HEK293 (cell line): ENCODE data around the gene RNU7-1.

Experiments
- CTCF ChIA-PET: fragments of 350-600 bp; formaldehyde crosslinking; extraction: SDS; loops from one replicate; lab custom pipeline; 2021; ENCODE audit warnings: antibody characterized with exemption; lab: Yijun Ruan, JAX
- POLR2A ChIA-PET: fragments of 300-600 bp; formaldehyde crosslinking; extraction: SDS; loops from one replicate; lab custom pipeline; 2020; ENCODE audit warnings: antibody characterized with exemption, inconsistent platforms; lab: Yijun Ruan, JAX
- H3K27ac ChIP-seq: fragments of 200-500 bp; sonication (Bioruptor generic); 2 replicates; pipeline ENCODE4 v1.5.1; 2014; ENCODE audit warnings: low read depth, low read length, control low read depth, inconsistent platforms; ENCODE audit errors: extremely low read depth
- H3K36me3 ChIP-seq, 2 experiments: fragments of 200-500 bp in 1 of 2; sonication (Bioruptor generic) in 1 of 2; 1 replicate in 1 of 2; 2 replicates in 1 of 2; pipeline ENCODE4 v1.5.1; 2014 to 2017; ENCODE audit warnings: inconsistent platforms in 2 of 2, low read length in 2 of 2; ENCODE audit not compliant: control insufficient read depth in 2 of 2, insufficient read depth in 1 of 2
- H3K4me1 ChIP-seq: fragments of 200-500 bp; sonication (Bioruptor generic); 2 replicates; pipeline ENCODE4 v1.5.1; 2014; ENCODE audit warnings: mild to moderate bottlenecking, low read length, inconsistent platforms; ENCODE audit not compliant: control insufficient read depth, insufficient read depth
- H3K4me3 ChIP-seq: 2 replicates; pipeline ENCODE4 v1.5.1; 2011; ENCODE audit warnings: low read depth, mild to moderate bottlenecking, control low read depth, low read length, moderate library complexity
- H3K9me3 ChIP-seq: fragments of 200-500 bp; sonication (Bioruptor generic); 2 replicates; pipeline ENCODE4 v1.5.1; 2014; ENCODE audit warnings: low read depth, low read length, inconsistent platforms; ENCODE audit not compliant: control insufficient read depth, insufficient read depth
- BCL11A ChIP-seq: fragments of 450-650 bp; formaldehyde crosslinking; IDR thresholded peaks from 2 replicates; pipeline ENCODE4 v1.5.1; 2016; ENCODE audit warnings: low read depth, missing biosample characterization, missing genetic modification characterization
- GLIS2 ChIP-seq: fragments of 450-650 bp; formaldehyde crosslinking; IDR thresholded peaks from 2 replicates; pipeline ENCODE4 v1.5.1; 2016; ENCODE audit warnings: missing biosample characterization, missing genetic modification characterization
- KLF8 ChIP-seq: fragments of 450-650 bp; formaldehyde crosslinking; IDR thresholded peaks from 2 replicates; pipeline ENCODE4 v1.5.1; 2016; ENCODE audit warnings: missing biosample characterization, missing genetic modification characterization
- KLF9 ChIP-seq: fragments of 450-650 bp; formaldehyde crosslinking; IDR thresholded peaks from 2 replicates; pipeline ENCODE4 v1.5.1; 2016; ENCODE audit warnings: missing biosample characterization, missing genetic modification characterization, low read depth
- SCRT2 ChIP-seq: fragments of 450-650 bp; formaldehyde crosslinking; IDR thresholded peaks from 2 replicates; pipeline ENCODE4 v1.5.1; 2016; ENCODE audit warnings: missing biosample characterization, missing genetic modification characterization
- ZBTB21 ChIP-seq: fragments of 450-650 bp; formaldehyde crosslinking; IDR thresholded peaks from 2 replicates; pipeline ENCODE4 v1.5.1; 2017; ENCODE audit warnings: missing biosample characterization, missing genetic modification characterization
- ZNF138 ChIP-seq: fragments of 450-650 bp; formaldehyde crosslinking; IDR thresholded peaks from 2 replicates; pipeline ENCODE4 v1.5.1; 2016; ENCODE audit warnings: missing biosample characterization, missing genetic modification characterization, borderline replicate concordance
- ZNF146 ChIP-seq: fragments of 450-650 bp; formaldehyde crosslinking; IDR thresholded peaks from 2 replicates; pipeline ENCODE4 v1.5.1; 2016; ENCODE audit warnings: missing biosample characterization, missing genetic modification characterization
- ZNF510 ChIP-seq: fragments of 450-650 bp; formaldehyde crosslinking; IDR thresholded peaks from 2 replicates; pipeline ENCODE4 v1.5.1; 2018; ENCODE audit warnings: mild to moderate bottlenecking, missing genetic modification characterization, missing biosample characterization; ENCODE audit not compliant: insufficient replicate concordance
- ZNF600 ChIP-seq: fragments of 450-650 bp; formaldehyde crosslinking; IDR thresholded peaks from 2 replicates; pipeline ENCODE4 v1.5.1; 2016; ENCODE audit warnings: missing biosample characterization, missing genetic modification characterization
- ZNF623 ChIP-seq: fragments of 450-650 bp; formaldehyde crosslinking; IDR thresholded peaks from 2 replicates; pipeline ENCODE4 v1.5.1; 2016; ENCODE audit warnings: missing biosample characterization, missing genetic modification characterization
- ZNF626 ChIP-seq: fragments of 450-650 bp; sonication (Bioruptor Pico); formaldehyde crosslinking; IDR thresholded peaks from 2 replicates; pipeline ENCODE4 v1.5.1; 2018; ENCODE audit warnings: missing biosample characterization, missing genetic modification characterization, inconsistent platforms
- ZNF629 ChIP-seq: fragments of 450-650 bp; formaldehyde crosslinking; IDR thresholded peaks from 2 replicates; pipeline ENCODE4 v1.5.1; 2017; ENCODE audit warnings: missing biosample characterization, missing genetic modification characterization
- ZNF664 ChIP-seq: fragments of 450-650 bp; formaldehyde crosslinking; IDR thresholded peaks from 2 replicates; pipeline ENCODE4 v1.5.1; 2016; ENCODE audit warnings: missing biosample characterization, missing genetic modification characterization
- ZXDB ChIP-seq: fragments of 450-650 bp; formaldehyde crosslinking; IDR thresholded peaks from 2 replicates; pipeline ENCODE4 v1.5.1; 2016; ENCODE audit warnings: missing biosample characterization, missing genetic modification characterization
- TF ChIP-seq, protein P1 (sequence below): fragments of 450-650 bp; formaldehyde crosslinking; conservative IDR thresholded peaks from 2 replicates; pipeline ENCODE4 v1.5.1; 2016; ENCODE audit warnings: low read depth, missing biosample characterization, missing genetic modification characterization
- TF ChIP-seq, protein P2 (sequence below): fragments of 450-650 bp; formaldehyde crosslinking; IDR thresholded peaks from 2 replicates; pipeline ENCODE4 v1.5.1; 2017; ENCODE audit warnings: missing biosample characterization, mild to moderate bottlenecking, missing genetic modification characterization, moderate library complexity
- TF ChIP-seq, protein P3 (sequence below): fragments of 450-650 bp; formaldehyde crosslinking; IDR thresholded peaks from 2 replicates; pipeline ENCODE4 v1.5.1; 2016; ENCODE audit warnings: missing biosample characterization, missing genetic modification characterization
- TF ChIP-seq, protein P4 (sequence below): fragments of 450-650 bp; formaldehyde crosslinking; IDR thresholded peaks from 2 replicates; pipeline ENCODE4 v1.5.1; 2016; ENCODE audit warnings: missing biosample characterization, missing genetic modification characterization
- TF ChIP-seq, protein P5 (sequence below): fragments of 450-650 bp; formaldehyde crosslinking; IDR thresholded peaks from 2 replicates; pipeline ENCODE4 v1.5.1; 2016; ENCODE audit warnings: missing biosample characterization, missing genetic modification characterization
- TF ChIP-seq, protein P6 (sequence below): IDR thresholded peaks from 2 replicates; pipeline ENCODE4 v1.6.1; 2011; ENCODE audit warnings: mild to moderate bottlenecking, low read depth, low read length, borderline replicate concordance
- TF ChIP-seq, protein P7 (sequence below): fragments of 450-650 bp; formaldehyde crosslinking; optimal IDR thresholded peaks from 2 replicates; pipeline ENCODE3; 2016; ENCODE audit warnings: missing biosample characterization, mild to moderate bottlenecking, missing genetic modification characterization

The RNU7-1 gene

DNA sequence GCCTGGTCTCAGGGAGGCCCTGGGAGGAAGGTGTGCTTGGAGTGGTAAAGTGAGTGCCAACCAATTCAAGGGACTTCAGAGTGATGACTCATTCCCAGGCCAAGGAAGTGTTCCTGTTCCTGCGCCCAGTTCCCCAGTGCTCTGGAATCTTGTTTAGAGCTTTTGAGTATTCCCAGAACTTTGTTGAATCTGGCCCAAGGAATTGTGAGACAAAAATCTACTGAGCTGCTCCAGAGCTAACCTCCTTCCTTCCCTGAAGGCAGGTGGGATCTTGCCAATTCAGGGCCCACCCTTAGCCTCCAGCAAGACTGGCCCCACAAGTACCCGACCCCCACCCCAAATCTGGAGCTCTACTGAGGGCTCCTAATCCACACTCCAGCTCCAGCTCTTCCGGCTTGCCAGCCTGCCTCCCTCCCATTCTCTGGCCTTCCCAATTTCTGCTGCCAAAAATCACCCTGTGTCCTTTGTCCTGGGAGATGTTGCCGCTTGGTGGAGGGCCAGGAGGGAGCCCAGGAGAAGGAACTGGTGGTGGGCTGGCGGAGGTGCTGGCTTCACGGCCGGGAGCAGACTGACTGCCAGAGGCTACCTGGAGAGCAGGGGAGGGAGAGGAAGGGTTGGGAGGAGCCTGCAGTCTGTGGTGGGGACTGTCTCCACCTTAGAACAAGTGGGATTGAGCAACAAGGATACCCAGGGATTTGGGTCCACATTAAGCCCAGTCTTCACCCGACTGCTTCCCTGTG, 17.9 kb upstream of the RNU7-1 start:
- Histone ChIP-seq H3K36me3 (peaks cover 9 to 37% of the 10 kb centered on the region in 2 experiments), H3K9me3 (no peaks in the 10 kb centered on the region), H3K27ac (peak overlapping the region; percentile 80), H3K4me1 (peaks cover 28% of the 10 kb centered on the region), H3K4me3 (peak overlapping the region; percentile 9)
- ChIA-PET CTCF (interaction anchor here (0.7 to 6.1 kb wide), 21 partner anchors 8 to 237 kb away, joined by 3 to 53 read pairs (median 8); partner anchors contain the start of genes C12orf57, LRRC23, MLF2 and RNU7-1), POLR2A (interaction anchor here (0.7 to 6.2 kb wide), 16 partner anchors 9 to 1011 kb away, joined by 3 to 99 read pairs (median 8); partner anchors contain the start of genes C12orf57, ENO2, MLF2 and RNU7-1)
- TF ChIP-seq ZNF626 (tag by site-specific recombination) (no peak), ZNF510 (no peak), ZBTB21 (tag by site-specific recombination) (0 out of 2 replicates have a peak, but pooled peaks have one; percentile 13), ZNF629 (tag by site-specific recombination) (peak; percentile 75), ZNF138 (tag by site-specific recombination) (no peak), SCRT2 (tag by site-specific recombination) (peak; percentile 72), ZXDB (tag by site-specific recombination) (peak; percentile 64; the same call in 1 of the 2 replicates), BCL11A (tag by site-specific recombination) (peak; percentile 11; the same call in 1 of the 2 replicates), GLIS2 (peak; percentile 18), ZNF600 (tag by site-specific recombination) (peak; percentile 99), KLF8 (tag by site-specific recombination) (peak; percentile 92), ZNF623 (peak; percentile 16; the same call in 1 of the 2 replicates), ZNF146 (tag by site-specific recombination) (peak; percentile 89), ZNF664 (no peak), KLF9 (tag by site-specific recombination) (peak; percentile 31; the same call in 1 of the 2 replicates)
- TF ChIP-seq, protein P1, sequence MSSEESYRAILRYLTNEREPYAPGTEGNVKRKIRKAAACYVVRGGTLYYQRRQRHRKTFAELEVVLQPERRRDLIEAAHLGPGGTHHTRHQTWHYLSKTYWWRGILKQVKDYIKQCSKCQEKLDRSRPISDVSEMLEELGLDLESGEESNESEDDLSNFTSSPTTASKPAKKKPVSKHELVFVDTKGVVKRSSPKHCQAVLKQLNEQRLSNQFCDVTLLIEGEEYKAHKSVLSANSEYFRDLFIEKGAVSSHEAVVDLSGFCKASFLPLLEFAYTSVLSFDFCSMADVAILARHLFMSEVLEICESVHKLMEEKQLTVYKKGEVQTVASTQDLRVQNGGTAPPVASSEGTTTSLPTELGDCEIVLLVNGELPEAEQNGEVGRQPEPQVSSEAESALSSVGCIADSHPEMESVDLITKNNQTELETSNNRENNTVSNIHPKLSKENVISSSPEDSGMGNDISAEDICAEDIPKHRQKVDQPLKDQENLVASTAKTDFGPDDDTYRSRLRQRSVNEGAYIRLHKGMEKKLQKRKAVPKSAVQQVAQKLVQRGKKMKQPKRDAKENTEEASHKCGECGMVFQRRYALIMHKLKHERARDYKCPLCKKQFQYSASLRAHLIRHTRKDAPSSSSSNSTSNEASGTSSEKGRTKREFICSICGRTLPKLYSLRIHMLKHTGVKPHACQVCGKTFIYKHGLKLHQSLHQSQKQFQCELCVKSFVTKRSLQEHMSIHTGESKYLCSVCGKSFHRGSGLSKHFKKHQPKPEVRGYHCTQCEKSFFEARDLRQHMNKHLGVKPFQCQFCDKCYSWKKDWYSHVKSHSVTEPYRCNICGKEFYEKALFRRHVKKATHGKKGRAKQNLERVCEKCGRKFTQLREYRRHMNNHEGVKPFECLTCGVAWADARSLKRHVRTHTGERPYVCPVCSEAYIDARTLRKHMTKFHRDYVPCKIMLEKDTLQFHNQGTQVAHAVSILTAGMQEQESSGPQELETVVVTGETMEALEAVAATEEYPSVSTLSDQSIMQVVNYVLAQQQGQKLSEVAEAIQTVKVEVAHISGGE, result peak; percentile 44
- TF ChIP-seq, protein P2, sequence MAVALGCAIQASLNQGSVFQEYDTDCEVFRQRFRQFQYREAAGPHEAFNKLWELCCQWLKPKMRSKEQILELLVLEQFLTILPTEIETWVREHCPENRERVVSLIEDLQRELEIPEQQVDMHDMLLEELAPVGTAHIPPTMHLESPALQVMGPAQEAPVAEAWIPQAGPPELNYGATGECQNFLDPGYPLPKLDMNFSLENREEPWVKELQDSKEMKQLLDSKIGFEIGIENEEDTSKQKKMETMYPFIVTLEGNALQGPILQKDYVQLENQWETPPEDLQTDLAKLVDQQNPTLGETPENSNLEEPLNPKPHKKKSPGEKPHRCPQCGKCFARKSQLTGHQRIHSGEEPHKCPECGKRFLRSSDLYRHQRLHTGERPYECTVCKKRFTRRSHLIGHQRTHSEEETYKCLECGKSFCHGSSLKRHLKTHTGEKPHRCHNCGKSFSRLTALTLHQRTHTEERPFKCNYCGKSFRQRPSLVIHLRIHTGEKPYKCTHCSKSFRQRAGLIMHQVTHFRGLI (tag by site-specific recombination), result no peak
- TF ChIP-seq, protein P3, sequence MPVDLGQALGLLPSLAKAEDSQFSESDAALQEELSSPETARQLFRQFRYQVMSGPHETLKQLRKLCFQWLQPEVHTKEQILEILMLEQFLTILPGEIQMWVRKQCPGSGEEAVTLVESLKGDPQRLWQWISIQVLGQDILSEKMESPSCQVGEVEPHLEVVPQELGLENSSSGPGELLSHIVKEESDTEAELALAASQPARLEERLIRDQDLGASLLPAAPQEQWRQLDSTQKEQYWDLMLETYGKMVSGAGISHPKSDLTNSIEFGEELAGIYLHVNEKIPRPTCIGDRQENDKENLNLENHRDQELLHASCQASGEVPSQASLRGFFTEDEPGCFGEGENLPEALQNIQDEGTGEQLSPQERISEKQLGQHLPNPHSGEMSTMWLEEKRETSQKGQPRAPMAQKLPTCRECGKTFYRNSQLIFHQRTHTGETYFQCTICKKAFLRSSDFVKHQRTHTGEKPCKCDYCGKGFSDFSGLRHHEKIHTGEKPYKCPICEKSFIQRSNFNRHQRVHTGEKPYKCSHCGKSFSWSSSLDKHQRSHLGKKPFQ (tag by site-specific recombination), result no peak
- TF ChIP-seq, protein P4, sequence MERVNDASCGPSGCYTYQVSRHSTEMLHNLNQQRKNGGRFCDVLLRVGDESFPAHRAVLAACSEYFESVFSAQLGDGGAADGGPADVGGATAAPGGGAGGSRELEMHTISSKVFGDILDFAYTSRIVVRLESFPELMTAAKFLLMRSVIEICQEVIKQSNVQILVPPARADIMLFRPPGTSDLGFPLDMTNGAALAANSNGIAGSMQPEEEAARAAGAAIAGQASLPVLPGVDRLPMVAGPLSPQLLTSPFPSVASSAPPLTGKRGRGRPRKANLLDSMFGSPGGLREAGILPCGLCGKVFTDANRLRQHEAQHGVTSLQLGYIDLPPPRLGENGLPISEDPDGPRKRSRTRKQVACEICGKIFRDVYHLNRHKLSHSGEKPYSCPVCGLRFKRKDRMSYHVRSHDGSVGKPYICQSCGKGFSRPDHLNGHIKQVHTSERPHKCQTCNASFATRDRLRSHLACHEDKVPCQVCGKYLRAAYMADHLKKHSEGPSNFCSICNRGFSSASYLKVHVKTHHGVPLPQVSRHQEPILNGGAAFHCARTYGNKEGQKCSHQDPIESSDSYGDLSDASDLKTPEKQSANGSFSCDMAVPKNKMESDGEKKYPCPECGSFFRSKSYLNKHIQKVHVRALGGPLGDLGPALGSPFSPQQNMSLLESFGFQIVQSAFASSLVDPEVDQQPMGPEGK (tag by site-specific recombination), result peak; percentile 90
- TF ChIP-seq, protein P5, sequence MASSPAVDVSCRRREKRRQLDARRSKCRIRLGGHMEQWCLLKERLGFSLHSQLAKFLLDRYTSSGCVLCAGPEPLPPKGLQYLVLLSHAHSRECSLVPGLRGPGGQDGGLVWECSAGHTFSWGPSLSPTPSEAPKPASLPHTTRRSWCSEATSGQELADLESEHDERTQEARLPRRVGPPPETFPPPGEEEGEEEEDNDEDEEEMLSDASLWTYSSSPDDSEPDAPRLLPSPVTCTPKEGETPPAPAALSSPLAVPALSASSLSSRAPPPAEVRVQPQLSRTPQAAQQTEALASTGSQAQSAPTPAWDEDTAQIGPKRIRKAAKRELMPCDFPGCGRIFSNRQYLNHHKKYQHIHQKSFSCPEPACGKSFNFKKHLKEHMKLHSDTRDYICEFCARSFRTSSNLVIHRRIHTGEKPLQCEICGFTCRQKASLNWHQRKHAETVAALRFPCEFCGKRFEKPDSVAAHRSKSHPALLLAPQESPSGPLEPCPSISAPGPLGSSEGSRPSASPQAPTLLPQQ (tag by site-specific recombination), result peak; percentile 87
- TF ChIP-seq, protein P6, sequence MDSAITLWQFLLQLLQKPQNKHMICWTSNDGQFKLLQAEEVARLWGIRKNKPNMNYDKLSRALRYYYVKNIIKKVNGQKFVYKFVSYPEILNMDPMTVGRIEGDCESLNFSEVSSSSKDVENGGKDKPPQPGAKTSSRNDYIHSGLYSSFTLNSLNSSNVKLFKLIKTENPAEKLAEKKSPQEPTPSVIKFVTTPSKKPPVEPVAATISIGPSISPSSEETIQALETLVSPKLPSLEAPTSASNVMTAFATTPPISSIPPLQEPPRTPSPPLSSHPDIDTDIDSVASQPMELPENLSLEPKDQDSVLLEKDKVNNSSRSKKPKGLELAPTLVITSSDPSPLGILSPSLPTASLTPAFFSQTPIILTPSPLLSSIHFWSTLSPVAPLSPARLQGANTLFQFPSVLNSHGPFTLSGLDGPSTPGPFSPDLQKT, result no peak
- TF ChIP-seq, protein P7, sequence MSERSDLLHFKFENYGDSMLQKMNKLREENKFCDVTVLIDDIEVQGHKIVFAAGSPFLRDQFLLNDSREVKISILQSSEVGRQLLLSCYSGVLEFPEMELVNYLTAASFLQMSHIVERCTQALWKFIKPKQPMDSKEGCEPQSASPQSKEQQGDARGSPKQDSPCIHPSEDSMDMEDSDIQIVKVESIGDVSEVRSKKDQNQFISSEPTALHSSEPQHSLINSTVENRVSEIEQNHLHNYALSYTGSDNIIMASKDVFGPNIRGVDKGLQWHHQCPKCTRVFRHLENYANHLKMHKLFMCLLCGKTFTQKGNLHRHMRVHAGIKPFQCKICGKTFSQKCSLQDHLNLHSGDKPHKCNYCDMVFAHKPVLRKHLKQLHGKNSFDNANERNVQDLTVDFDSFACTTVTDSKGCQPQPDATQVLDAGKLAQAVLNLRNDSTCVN (tag by site-specific recombination), result peak; percentile 32
